GM23338 (cell line): Measurements from ENCODE around the gene SPECC1.

Experiments used
- CREB1 ChIP-seq: fragments of 250-450 bp; sonication (Bioruptor Pico); IDR thresholded peaks from 2 replicates; pipeline ENCODE4 v1.5.0; 2020; ENCODE audit warnings: low read depth, mild to moderate bottlenecking, moderate library complexity
- EZH2 ChIP-seq: fragments of 200-600 bp; sonication (generic); IDR thresholded peaks from one replicate; pipeline ENCODE4 v1.8.0; 2017; ENCODE audit warnings: antibody characterized with exemption, mild to moderate bottlenecking, low read depth; ENCODE audit not compliant: unreplicated experiment
- EZH2phosphoT487 ChIP-seq: fragments of 200-600 bp; sonication (generic); IDR thresholded peaks from one replicate; pipeline ENCODE4 v1.8.1; 2018; ENCODE audit warnings: antibody characterized with exemption; ENCODE audit not compliant: unreplicated experiment
- JUNB ChIP-seq: IDR thresholded peaks from one replicate; pipeline ENCODE4 v1.6.1; 2016; ENCODE audit warnings: antibody characterized with exemption; ENCODE audit not compliant: unreplicated experiment
- POLR2AphosphoS5 ChIP-seq: IDR thresholded peaks from 2 replicates; pipeline ENCODE4 v1.6.1; 2016; ENCODE audit warnings: antibody characterized with exemption, low read depth
- REST ChIP-seq: IDR thresholded peaks from one replicate; pipeline ENCODE4 v1.6.1; 2018; ENCODE audit warnings: antibody characterized with exemption; ENCODE audit not compliant: unreplicated experiment
- STAT1 ChIP-seq: IDR thresholded peaks from one replicate; pipeline ENCODE4 v1.6.1; 2016; ENCODE audit warnings: antibody characterized with exemption; ENCODE audit not compliant: unreplicated experiment
- ZNF114 ChIP-seq: fragments of 250-450 bp; sonication (Bioruptor Pico); IDR thresholded peaks from 2 replicates; pipeline ENCODE4 v1.5.0; 2020; ENCODE audit warnings: mild to moderate bottlenecking, moderate library complexity
- TF ChIP-seq, protein P1 (sequence below), 2 experiments: fragments of 200-600 bp in 1 of 2; sonication (generic) in 1 of 2; conservative IDR thresholded peaks; 2 replicates each; pipeline versions ENCODE4 v1.5.1 to v1.6.1; 2016 to 2017; ENCODE audit warnings: antibody characterized with exemption in 2 of 2, low read depth in 2 of 2, mild to moderate bottlenecking in 2 of 2, moderate library complexity in 1 of 2

DNA sequence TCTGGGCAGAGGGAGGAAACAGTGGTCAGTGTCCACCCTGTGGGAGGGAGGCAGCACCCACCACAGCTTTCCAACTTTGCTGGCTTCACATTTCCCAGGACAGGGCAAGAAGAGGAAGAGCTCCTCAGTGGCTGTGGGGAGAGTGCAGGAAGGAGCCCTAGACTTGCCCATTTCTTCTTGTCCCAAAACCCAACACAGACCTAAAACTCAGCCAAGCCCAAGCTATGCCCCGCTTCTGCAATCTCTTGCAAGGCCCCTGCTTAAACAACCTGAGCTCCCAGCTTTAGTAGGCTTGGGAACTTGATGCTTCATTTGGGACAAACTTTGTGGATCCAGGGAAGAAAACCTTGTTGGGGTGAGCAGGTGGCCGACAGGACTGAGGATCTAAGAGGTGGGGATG is 284.3 kb downstream of the SPECC1 start:
- TF ChIP-seq, protein P1, sequence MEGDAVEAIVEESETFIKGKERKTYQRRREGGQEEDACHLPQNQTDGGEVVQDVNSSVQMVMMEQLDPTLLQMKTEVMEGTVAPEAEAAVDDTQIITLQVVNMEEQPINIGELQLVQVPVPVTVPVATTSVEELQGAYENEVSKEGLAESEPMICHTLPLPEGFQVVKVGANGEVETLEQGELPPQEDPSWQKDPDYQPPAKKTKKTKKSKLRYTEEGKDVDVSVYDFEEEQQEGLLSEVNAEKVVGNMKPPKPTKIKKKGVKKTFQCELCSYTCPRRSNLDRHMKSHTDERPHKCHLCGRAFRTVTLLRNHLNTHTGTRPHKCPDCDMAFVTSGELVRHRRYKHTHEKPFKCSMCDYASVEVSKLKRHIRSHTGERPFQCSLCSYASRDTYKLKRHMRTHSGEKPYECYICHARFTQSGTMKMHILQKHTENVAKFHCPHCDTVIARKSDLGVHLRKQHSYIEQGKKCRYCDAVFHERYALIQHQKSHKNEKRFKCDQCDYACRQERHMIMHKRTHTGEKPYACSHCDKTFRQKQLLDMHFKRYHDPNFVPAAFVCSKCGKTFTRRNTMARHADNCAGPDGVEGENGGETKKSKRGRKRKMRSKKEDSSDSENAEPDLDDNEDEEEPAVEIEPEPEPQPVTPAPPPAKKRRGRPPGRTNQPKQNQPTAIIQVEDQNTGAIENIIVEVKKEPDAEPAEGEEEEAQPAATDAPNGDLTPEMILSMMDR (conservative IDR thresholded peaks at IDR 0.05; ENCODE audit: low read depth in 2 of 2) = no peak
- TF ChIP-seq REST (no peak), EZH2phosphoT487 (no peak), POLR2AphosphoS5 (no peak), CREB1 (CRISPR knock-in tag) (no peak), JUNB (no peak), EZH2 (no peak), STAT1 (no peak), ZNF114 (CRISPR knock-in tag) (no peak)
